Astrocyte (in vitro differentiated cells and primary cell): ENCODE data around the gene BCAN.

ENCODE experiments used
- EZH2 ChIP-seq: IDR thresholded peaks from 2 replicates; pipeline ENCODE4 v1.6.1; 2012; ENCODE audit warnings: mild to moderate bottlenecking, low read length, inconsistent platforms; ENCODE audit not compliant: insufficient read depth
- TF ChIP-seq, protein P1 (sequence below): IDR thresholded peaks from 2 replicates; pipeline ENCODE4 v1.5.1; 2011; ENCODE audit warnings: low read depth, mild to moderate bottlenecking, inconsistent platforms, low read length, moderate library complexity; ENCODE audit not compliant: insufficient read depth

DNA sequence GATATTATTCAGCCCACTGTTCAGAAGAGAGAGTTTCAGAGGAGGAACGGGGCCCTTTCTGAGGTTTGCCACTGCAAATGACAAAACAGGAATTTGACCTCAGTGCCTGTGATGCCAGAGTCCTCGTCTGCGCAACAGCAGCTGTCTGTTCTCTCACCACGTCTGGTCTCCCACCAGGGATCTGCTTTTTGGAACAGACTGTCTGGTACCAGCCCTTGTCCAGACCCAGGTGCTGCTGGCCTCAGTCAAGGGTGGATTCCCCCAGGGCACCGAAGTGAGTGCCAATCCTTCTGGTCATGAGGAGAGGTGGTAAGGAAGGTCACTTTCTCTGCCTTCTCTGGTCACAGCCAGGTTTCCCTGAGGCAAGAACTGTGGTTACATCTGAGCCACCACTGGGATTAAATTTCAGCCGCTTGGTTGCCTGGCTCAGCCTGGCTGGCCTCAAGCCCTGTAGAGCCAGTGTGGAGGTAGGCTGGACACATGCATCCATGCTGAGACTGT, 2.3 kb upstream of the BCAN start:
- TF ChIP-seq, protein P1, sequence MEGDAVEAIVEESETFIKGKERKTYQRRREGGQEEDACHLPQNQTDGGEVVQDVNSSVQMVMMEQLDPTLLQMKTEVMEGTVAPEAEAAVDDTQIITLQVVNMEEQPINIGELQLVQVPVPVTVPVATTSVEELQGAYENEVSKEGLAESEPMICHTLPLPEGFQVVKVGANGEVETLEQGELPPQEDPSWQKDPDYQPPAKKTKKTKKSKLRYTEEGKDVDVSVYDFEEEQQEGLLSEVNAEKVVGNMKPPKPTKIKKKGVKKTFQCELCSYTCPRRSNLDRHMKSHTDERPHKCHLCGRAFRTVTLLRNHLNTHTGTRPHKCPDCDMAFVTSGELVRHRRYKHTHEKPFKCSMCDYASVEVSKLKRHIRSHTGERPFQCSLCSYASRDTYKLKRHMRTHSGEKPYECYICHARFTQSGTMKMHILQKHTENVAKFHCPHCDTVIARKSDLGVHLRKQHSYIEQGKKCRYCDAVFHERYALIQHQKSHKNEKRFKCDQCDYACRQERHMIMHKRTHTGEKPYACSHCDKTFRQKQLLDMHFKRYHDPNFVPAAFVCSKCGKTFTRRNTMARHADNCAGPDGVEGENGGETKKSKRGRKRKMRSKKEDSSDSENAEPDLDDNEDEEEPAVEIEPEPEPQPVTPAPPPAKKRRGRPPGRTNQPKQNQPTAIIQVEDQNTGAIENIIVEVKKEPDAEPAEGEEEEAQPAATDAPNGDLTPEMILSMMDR, result no peak
- TF ChIP-seq EZH2, result no peak
